ENCODE results near the gene RNF144B.
"Not testable (repeated sequence)": the region's sequence is repeated elsewhere in the genome, so short reads cannot be mapped to it uniquely, and the experiment has no call there.

RNF144B gene

DNA sequence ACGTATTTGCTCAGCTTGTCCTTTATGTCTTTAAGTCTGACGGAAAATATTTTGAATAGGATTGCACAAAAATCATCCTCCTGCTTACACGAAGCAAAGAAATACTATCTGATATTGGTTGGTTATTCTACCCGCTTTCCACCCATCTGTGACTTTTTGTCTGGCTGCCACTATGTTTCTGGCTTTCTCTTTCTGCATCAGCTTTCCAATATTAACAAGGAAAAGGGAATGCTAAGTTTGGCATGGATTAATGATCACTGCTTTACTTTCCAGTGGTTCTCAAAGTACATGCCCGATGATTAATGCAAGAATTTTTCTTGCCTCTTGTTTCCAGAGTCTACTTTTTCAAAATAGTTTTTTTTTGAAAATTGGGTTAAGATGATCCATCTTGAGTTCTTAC, 57.0 kb downstream of the RNF144B start:
- no peak for DNase-seq (ENCODE audit: low read depth)

DNA sequence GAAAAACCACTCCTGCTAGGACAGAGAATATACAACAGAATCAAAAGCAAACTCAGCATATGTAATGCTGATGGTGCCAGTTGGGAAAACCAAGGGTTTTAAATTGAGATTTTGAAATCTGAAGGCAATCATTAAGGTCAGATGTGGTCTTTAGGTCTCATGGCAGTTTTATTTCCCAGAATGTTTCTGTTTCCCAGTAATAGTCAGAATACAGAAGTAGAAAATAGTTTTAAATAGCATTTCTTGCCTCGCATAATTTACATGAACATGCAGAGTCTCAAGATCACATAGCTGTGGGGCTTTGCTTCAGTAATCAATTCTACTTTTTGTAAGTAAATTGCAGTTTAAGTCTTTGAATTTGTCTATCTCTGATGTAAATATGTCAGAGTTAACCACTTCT, 58.1 kb downstream of the RNF144B start:
- DNase-seq (ENCODE audit: low read depth): no peak

DNA sequence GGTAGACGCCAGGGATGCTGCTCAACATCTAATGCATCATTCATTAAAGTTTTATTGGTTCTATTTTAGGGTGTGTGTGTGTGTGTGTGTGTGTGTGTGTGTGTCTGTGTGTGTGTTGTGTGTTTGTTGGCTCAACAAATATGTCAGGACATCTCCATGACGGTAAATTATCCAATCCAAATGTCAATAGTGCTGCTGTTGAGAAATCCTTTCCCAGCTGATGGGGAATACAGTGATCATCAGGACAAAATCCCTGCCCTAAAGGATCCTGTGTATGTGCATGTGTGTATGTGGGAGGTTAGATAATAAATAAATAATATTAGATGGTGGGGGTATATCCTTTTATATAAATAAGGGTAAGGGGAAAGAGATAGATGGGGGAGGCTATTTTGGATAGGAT, 59.6 kb downstream of the RNF144B start:
- no peak for DNase-seq (ENCODE audit: low read depth)

DNA sequence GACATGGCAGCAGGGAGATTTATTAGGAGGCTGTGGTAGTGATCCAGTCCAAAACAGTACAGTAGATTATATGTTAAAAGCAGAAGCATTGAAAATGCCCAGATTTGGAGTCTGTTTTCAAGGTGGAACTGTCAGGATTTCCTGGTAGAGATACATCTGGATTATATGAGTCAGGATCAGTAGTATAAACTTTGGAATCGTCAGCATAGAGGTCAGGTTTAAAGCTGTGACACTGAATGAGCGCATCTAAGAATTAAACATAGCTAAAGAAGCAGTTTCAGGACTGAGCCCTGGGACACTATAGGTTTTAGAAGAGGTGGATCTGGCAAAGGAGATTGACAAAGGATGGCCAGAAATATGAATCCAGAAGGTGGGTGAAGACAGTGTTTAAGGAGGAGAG, 60.4 kb downstream of the RNF144B start:
- no peak for DNase-seq (ENCODE audit: low read depth)

DNA sequence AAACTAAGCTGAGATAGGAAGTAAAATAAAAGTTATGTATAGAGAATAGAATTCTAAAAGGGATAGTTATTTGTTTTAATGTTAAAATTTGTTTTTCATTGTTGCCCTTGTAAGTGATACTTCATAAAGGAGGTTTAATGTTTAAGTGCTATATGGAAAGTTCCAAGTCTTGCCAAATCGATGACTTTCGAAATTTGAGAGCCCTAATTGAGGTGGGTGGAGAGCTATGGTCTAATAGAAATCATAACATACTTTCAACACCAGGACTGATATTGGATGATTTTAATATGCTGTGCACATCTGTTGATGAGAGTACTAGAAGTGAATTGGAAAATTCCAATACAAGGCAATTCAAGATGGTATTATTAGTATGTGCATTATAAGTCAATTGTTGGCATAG, 64.6 kb downstream of the RNF144B start:
- no peak for DNase-seq (ENCODE audit: low read depth)

DNA sequence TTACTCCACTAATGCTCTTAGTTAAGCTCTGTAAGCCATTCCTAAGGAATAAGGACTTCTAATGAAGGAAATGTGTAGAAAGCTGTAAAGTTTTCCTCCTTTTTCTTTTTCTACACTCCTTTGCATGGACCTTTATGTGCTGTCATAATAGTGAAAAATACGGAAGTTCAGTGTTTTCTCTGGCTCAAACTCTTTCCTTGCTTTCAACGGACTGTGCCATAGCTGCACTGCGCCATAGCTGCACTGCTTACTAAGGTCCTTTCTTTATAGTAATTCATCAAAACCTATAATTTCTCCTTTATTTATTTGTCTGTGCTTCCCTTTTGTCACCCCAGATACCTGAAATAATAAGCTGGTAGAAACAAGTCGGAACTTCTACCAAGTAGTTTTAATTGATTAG, 67.3 kb downstream of the RNF144B start:
- no peak for DNase-seq (ENCODE audit: low read depth)

DNA sequence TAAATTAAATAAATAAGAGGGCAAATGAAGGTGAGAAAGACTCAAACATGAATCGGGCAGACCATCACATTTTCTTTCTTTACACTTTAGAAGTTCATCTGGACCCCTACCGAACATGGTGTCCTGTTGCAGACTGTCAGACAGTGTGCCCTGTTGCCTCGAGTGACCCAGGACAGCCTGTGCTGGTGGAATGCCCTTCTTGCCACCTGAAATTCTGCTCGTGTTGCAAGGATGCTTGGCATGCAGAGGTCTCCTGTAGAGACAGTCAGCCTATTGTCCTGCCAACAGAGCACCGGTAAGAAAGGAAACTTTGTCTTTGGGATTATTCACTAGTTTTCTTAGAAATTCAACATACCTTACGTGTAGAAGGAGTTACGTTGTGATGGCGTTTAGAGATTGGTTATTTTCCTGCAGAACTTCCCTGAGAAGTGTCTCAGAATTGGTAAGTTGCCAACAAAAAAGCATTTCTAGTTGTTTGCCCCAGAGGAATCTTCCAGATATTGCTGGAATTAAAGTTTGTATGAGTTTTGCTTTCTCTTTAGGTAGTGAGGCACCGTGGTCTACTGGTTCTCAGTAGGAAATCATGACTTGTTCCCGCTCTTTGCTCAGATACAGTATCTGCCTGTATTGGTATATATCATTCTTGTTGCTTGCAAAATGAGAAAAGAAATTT, 70.1 kb downstream of the RNF144B start:
- no peak for DNase-seq (ENCODE audit: low read depth)

DNA sequence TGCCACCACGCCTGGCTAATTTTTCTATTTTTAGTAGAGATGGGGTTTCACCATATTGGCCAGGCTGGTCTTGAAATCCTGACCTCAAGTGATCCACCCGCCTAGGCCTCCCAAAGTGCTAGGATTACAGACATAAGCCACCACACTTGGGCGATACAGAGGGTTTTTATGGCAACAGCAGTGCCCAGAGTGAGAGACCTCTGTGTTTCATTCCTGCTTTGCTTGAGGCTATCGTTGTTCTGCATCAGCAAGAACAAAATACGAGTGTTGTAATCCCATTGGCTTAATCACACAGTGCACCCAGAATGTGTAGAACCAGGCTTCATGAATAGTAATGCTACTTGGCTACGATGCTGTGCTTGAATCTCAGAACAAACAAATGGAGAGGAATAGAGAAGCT, 70.9 kb downstream of the RNF144B start:
- not testable (repeated sequence) for DNase-seq (ENCODE audit: low read depth)

DNA sequence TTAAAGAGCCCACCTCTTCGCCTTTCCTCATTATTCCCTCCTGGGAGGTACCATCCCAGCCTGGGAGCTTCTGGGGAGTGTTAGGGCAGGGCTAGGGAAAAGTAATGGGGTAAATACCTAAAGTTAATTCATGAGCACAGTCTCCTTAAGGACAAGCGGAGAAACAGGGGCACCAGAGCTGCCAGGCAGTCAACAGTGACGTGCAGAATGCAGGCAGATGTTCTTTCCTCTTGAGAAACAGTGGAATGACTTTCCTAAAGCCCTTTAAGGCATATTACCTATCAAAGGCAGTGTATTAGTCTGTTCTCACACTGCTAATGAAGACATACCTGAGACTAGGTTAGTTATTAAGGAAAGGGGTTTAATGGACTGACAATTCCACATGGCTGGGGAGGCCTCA, 76.3 kb downstream of the RNF144B start:
- no peak for DNase-seq (ENCODE audit: low read depth)

DNA sequence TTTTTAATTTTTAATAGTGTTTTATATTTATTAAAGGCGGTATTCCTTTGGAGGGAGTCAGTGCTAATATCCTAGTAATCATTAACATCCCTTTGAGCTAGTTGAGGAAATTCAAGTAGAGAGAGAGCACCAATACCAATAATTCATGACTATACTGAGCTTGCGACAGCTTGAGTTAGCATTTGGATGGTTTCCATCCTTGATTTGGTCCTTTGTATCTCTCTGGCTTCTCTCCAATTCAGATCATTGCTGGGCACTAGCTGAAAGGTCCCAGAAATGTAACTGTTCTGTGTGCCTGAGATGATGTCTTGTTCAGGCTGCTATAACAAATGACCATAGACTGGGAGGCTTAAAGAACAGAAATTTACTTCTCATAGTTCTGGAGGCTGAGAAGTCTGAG, 77.0 kb downstream of the RNF144B start:
- no peak for DNase-seq (ENCODE audit: low read depth)

DNA sequence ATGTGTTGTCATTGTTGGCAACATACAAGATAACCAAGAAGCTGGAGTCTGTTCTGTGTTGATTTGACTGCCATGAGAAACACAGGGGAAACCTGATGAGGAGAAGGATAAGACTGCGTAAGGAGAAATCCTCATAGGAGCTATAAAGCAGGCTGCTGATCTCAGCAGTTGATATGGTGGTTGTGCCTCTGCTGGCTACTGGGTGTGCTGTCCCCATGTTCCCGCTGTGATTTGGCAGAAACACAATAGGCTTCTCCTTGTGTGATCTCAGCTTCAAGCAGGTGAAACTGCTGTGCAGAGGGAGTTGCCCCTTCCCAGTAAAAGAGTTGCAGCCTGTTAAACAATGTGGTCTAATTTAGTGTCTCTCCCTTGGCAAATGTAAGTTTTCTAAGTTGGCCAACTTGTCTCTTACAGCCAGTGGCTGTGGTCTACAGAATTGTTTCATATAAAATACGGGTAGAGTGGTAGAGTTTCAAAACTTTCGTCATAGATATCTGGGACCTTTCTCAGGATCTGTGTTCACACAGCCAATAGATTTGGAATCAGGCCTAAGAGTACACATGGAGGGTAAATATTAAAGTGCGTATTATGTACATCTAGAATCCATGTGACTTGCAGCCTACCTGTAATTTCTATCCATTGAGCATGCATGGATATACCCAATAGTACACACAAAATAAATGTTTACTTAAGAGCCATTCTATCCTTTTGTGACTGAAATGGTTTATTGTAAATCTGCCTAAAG, 78.4 kb downstream of the RNF144B start:
- DNase-seq (ENCODE audit: low read depth): no peak

DNA sequence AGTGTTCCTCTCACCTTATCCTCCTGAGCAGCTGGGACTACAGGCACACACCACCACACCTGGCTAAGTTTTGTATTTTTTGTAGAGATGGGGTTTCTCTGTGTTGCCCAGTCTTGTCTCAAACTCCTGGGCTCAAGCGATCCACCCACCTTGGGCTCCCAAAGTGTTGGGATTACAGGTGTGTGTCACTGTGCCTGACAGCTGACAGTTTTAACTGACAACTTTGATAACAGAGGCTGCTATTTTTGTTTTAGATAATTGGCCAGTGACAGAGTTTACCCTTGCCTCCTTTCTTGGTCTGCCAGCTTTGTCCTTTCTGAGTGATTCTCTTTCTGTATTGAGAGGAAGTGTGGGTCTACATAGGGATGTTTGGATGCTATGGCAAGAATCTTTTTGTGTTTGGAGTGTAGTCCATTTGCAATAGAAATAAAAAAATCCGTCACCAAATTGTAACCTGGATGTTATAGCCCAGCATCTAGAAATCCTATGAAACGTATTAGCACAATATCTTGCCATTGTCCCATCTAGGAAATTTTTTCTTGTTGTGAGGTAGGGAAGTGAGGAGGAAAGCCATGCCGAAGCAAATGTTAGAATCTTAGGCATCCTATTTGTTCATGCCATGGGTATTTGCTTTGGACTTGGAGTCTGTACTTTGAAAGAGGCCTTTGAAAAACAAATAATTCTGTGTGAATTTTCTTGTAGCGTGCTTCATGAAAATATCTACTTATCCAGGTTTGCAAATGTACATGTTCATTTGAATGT, 80.8 kb downstream of the RNF144B start:
- DNase-seq (ENCODE audit: low read depth): no peak

DNA sequence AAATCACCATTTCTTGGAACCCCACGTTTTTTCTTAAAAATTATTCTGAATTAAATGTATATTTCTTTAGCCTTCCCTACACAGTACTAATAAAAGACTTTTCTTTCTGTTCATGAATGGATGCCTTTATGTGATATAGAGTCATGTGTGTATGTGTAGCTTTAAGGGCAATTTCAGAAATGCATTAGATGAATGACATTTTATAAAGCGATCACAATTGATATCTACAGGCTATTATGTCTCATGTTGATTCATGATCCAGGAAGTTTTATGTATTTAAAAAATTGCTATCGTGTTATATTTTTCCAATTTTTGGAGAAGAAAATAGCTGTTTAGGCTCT, 81.3 kb downstream of the RNF144B start:
- DNase-seq (ENCODE audit: low read depth): no peak

DNA sequence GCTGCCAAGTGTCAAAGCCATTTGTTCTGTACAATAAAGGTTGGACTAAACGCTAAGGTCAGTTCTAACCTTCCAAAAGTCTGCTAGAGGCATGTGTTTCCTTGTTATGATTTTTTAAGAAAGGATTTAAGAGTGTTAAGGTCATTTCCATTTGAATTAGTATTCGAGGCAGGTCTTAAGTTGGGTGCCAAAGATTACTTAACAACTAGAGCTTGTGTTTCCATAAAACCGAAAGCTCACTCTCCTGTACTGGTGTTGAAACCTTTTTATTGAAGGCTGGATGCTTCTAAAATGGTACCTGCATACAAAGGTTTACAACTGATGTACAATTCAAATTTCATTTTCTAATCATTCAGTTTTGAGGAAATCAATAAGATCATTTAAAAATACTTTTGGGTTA, 82.4 kb downstream of the RNF144B start:
- DNase-seq (ENCODE audit: low read depth): no peak

DNA sequence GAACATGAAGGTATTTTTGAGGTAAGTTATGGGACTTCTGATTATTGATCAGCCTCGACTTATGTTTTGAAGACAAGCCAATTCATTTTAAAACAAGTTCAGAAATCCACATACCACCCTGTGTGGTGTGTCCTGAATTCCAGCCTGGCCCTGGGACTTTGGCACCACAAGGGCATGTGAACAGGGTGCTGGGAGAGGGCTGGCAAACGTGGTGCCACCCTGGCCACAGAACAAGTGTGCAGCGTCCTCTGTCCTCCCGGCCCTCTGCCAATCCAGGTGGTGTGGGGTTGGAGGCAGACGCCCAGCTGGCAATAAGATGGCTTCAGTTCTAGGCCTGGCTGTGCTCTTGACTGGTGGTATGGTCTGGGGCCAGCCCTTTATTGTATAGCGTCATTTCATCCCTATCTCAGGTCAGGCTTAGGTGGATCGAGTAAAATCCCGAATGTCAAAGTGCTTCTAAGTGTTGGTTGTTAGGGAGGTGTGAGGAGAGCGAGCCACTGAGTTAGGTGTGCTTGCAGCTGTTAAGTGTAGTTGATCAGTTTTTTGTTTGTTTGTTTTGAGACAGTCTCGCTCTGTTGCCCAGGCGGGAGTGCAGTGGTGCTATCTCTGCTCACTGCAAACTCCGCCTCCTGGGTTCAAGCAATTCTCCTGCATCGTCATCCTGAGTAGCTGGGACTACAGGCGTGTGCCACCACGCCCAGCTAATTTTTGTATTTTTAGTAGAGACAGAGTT, 84.2 kb downstream of the RNF144B start:
- no peak for DNase-seq (ENCODE audit: low read depth)

DNA sequence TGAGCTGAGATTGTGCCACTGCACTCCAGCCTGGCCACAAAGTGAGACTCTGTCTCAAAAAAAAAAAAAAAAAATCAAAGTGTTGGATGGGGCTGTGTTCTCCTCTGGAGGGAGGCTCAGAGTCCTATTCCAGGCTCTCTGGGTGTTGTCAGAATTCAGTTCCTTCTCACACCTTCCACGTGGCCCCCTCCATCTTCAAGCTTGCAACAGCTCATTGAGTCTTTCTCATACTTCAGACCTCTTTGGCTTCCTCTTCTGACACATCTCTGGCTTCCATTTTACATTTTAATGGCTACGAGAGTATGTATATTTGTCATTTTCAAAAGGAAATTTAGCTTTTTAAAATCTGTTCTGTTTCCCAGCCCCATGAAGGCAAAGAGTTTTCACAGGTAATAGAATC, 85.8 kb downstream of the RNF144B start:
- no peak for DNase-seq (ENCODE audit: low read depth)

DNA sequence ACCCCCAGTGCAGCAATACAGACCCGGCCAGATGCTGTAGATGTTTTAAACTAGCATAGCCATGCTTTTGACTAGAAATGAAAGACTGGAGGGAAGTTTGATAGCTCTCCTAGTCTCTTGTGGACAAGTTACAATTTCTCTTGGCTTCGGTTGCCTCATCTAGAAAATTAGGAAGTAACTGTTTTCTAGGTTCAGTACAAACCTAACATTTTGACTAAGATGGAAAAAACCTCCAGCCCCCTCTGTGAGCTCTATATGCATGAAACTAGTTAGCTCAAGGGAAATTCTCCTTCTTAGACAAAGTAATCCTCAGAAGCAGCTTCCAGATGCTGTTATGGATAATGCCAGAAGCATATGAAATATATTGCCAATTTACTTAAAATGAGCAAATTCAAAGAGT, 86.6 kb downstream of the RNF144B start:
- DNase-seq (ENCODE audit: low read depth): no peak

DNA sequence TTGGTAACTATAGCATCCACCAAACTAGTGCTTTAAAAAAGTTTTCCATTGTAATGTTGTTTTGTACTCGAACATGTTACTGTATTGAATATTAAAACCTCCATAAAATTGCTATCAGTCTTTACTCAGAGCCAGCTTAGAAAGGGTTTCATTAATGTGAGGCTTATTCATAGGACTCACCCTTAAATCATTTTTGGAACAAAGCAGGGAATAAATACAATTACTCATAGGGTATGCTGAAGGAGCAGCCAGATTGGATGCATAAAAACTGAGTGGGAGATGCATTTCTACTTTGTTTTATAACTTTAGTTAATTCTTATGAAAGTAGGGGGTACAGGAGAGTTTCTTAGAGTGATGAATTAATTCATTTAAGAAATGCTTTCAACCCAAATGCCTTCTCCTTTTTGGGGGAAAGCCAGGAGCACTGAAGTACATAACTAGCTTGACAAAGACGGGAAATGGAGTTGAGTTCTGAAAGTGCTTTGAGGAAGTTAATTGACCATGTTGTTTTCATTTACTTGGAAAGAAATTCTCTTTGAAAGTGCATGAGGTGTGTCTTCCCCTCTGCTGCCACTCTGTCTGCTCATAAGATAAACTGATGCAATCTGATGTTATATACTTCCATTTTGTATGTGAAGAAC, 90.3 kb downstream of the RNF144B start:
- no peak for DNase-seq (ENCODE audit: low read depth)

DNA sequence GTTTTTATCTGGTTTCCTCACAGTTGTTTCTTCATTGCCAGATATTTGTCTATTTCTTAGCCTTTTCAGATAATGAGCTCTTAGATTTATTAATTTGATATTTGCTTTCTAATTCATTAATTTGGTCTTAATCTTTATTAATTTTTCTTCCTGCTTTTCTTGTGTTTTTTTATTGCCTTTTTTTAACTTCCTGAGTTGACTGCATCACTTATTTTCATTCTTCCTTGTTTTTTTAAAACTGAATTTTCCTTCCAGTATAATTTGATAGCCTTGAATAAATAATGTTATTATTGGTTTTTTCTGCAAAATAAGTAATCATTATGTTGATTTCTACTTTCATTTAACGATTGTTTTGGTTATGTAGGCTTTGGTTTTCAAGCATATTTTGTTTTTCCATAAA, 91.5 kb downstream of the RNF144B start:
- no peak for DNase-seq (ENCODE audit: low read depth)

DNA sequence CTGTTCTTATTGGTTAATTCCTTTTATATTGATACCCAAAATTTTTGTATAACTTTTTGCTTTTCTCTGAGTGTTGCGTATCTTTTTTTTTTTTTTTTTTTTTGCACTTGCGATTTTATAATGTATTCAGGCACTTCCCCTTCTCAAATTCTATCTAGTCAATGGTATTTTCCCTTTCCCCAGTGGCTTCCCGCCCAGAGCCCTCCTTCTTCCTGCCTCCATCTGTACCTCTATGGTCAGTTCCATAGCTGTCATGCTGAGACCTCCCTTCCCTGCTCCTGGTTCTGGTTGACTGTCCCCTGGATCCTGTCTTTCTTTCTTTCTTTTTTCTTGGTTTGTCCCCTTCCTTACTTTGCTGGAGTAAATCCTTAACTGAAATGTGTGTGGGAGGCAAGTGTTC, 94.7 kb downstream of the RNF144B start:
- DNase-seq (ENCODE audit: low read depth): no peak

DNA sequence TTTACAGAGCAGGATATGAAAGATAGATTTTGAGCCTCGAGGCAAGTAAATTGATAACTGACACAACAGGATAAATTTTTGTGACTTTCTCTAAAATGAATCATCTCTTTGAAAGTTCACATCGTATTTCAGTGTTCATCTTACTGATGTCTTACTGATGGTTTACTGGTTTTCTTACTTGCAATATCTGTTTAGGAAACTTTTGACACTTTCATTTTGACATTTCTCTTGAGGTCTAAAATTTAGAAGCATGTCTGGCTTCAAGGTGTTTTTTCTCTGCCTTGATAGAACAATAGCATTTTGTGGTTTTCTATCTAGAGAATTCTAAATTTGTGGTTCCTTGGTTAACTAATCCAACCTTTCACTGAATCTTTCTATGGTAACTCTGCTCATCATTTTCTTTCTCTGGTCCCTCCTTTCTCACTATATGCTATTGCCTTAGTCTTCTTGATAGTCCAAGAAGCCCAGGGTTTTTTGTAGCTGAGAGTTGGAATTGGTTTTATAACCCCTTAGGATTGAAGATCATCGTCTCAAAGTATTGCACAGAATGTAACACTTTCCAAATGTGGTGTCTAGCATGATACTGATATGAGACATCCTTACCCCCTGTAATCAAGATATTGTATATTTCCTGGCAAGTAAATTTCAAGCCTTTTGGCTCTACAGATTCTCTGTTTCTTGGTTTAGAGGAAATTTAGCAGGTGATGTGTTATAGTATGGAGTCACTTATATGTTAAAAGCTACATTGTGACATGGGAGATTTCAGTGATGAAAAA, 98.7 kb downstream of the RNF144B start:
- DNase-seq (ENCODE audit: low read depth): no peak
